ENCODE results near the gene DEFB126.

The DEFB126 gene

GRCh38 chr20:157154-157553 lies 14.8 kb downstream of the DEFB126 start, which contains the start of gene DEFB127:
TSS of gene DEFB127 (plus strand) at chr20:157454. CDS start at chr20:157545, 91 bp downstream.
- no peak for ATAC-seq
- TF ChIP-seq CSRNP3 (CRISPR knock-in tag; IDR thresholded peaks at IDR 0.05), result no peak
- no peak for TF ChIP-seq ISL1 (CRISPR knock-in tag; IDR thresholded peaks at IDR 0.05)
- TF ChIP-seq RARB (CRISPR knock-in tag; IDR thresholded peaks at IDR 0.05), result no peak
- no peak for TF ChIP-seq ZFP30 (CRISPR knock-in tag; IDR thresholded peaks at IDR 0.05)
- TF ChIP-seq CREB5 (CRISPR knock-in tag; IDR thresholded peaks at IDR 0.05; ENCODE audit: low read depth), result no peak
- TF ChIP-seq PPARA (CRISPR knock-in tag; IDR thresholded peaks at IDR 0.05; ENCODE audit: borderline replicate concordance), result no peak
- TF ChIP-seq SNAI2 (CRISPR knock-in tag; IDR thresholded peaks at IDR 0.05), result no peak
- TF ChIP-seq TOX (CRISPR knock-in tag; IDR thresholded peaks at IDR 0.05; ENCODE audit: borderline replicate concordance), result no peak
- TF ChIP-seq POU6F1 (CRISPR knock-in tag; IDR thresholded peaks at IDR 0.05; ENCODE audit: borderline replicate concordance, low read depth), result no peak
- TF ChIP-seq ESRRG (CRISPR knock-in tag; IDR thresholded peaks at IDR 0.05), result no peak
- no peak for TF ChIP-seq ARNTL (CRISPR knock-in tag; IDR thresholded peaks at IDR 0.05; ENCODE audit: borderline replicate concordance, low read depth)

- no peak for TF ChIP-seq TSHZ2 (CRISPR knock-in tag; IDR thresholded peaks at IDR 0.05)
- no peak for TF ChIP-seq BACH2 (CRISPR knock-in tag; IDR thresholded peaks at IDR 0.05; ENCODE audit: borderline replicate concordance)
- no peak for TF ChIP-seq ARNTL (CRISPR knock-in tag; IDR thresholded peaks at IDR 0.05; ENCODE audit: borderline replicate concordance, low read depth)
- no peak for TF ChIP-seq ZFP3 (CRISPR knock-in tag; IDR thresholded peaks at IDR 0.05)
- TF ChIP-seq TCF4 (CRISPR knock-in tag; IDR thresholded peaks at IDR 0.05; ENCODE audit: borderline replicate concordance), result no peak
- TF ChIP-seq ZNF8 (CRISPR knock-in tag; IDR thresholded peaks at IDR 0.05), result no peak
- TF ChIP-seq ISL1 (CRISPR knock-in tag; IDR thresholded peaks at IDR 0.05), result no peak
- no peak for TF ChIP-seq ZFP30 (CRISPR knock-in tag; IDR thresholded peaks at IDR 0.05)
- TF ChIP-seq POU6F1 (CRISPR knock-in tag; IDR thresholded peaks at IDR 0.05; ENCODE audit: borderline replicate concordance, low read depth), result no peak
- no peak for TF ChIP-seq TOX (CRISPR knock-in tag; IDR thresholded peaks at IDR 0.05; ENCODE audit: borderline replicate concordance)
- no peak for TF ChIP-seq ZNF565 (CRISPR knock-in tag; conservative IDR thresholded peaks at IDR 0.05; ENCODE audit: low read depth)
- TF ChIP-seq CSDC2 (CRISPR knock-in tag; IDR thresholded peaks at IDR 0.05), result no peak
- TF ChIP-seq ESRRG (CRISPR knock-in tag; IDR thresholded peaks at IDR 0.05), result no peak
- TF ChIP-seq OSR1 (CRISPR knock-in tag; IDR thresholded peaks at IDR 0.05), result no peak
- no peak for TF ChIP-seq GLIS3 (CRISPR knock-in tag; IDR thresholded peaks at IDR 0.05)
- no peak for TF ChIP-seq RARB (CRISPR knock-in tag; IDR thresholded peaks at IDR 0.05)
- no peak for TF ChIP-seq CREB5 (CRISPR knock-in tag; IDR thresholded peaks at IDR 0.05; ENCODE audit: low read depth)
- TF ChIP-seq PPARA (CRISPR knock-in tag; IDR thresholded peaks at IDR 0.05; ENCODE audit: borderline replicate concordance), result no peak
- TF ChIP-seq SNAI2 (CRISPR knock-in tag; IDR thresholded peaks at IDR 0.05), result no peak
- TF ChIP-seq ZNF70 (CRISPR knock-in tag; IDR thresholded peaks at IDR 0.05), result no peak
- no peak for ATAC-seq
Measured at GRCh38 chr20:164618-165017, 22.2 kb downstream of the DEFB126 start.
